Epithelial cell of proximal tubule (primary cell): ENCODE measurements around the gene ADGRD2. TPM values are rescaled to one million over a fixed set of nuclear protein-coding genes. Genes with fewer than 3 reads are reported as not detected.

Experiments
- DNase-seq: peaks from one replicate; pipeline ENCODE4 v3.0.0-alpha.2; 2011; ENCODE audit warnings: low read depth
- H3K4me3 ChIP-seq: 2 replicates; pipeline ENCODE4 v1.5.1; 2011; ENCODE audit warnings: low read depth, mild to moderate bottlenecking, low read length
- CTCF ChIP-seq: conservative IDR thresholded peaks from 2 replicates; pipeline ENCODE4 v1.5.1; 2012; ENCODE audit warnings: low read depth, mild to moderate bottlenecking, low read length
- total RNA-seq: library from RNA; depleted of rRNA; stranded (reverse); fragments of >200 nt; gene quantifications from 2 replicates; pipeline ENCODE4 v1.2.3, GENCODE V29; 2015

Gene ADGRD2
- total RNA-seq, 1 donor from 2014 or later: not detected

- H3K4me3 ChIP-seq: no peak overlapping the region
- TF ChIP-seq CTCF: peak; percentile 13
- DNase-seq: no peak
Observed at GRCh38 chr9:124522121-124523098, 72.2 kb downstream of the ADGRD2 start.

GRCh38 chr9:124526174-124526573 is 75.9 kb downstream of the ADGRD2 start:
- H3K4me3 ChIP-seq: no peak overlapping the region
- no peak for DNase-seq
- TF ChIP-seq CTCF: no peak

GRCh38 chr9:124527781-124528180 is 77.5 kb downstream of the ADGRD2 start:
- TF ChIP-seq CTCF: no peak
- no peak overlapping the region for H3K4me3 ChIP-seq
- no peak for DNase-seq

Other genes with a start within 250 kb of the ADGRD2 start
- gene NEK6, start 192.5 kb upstream of the ADGRD2 start, total RNA-seq: 23.5 and 38.0 TPM in 2 replicates
- 193 and 348 TPM in 2 replicates for gene PSMB7, start 35.0 kb upstream of the ADGRD2 start, total RNA-seq
- not detected in 2 replicates for gene NR5A1, start 56.9 kb downstream of the ADGRD2 start, total RNA-seq